ENCODE results near the gene COPE. TPM values are rescaled to one million over a fixed set of nuclear protein-coding genes. Genes with fewer than 3 reads are reported as not detected.
A peak's percentile ranks its signal among the peaks of the same experiment; 100 is the strongest.

Gene COPE
- total RNA-seq, 4 donors from 2014 or later: 173 to 238 (median 197) TPM

GRCh38 chr19:18865973-18866799, 53.0 kb downstream of the COPE start:
- intact Hi-C loops (cut with DNase I; ENCODE audit: low total_unique reads): no loop called here

GRCh38 chr19:18865106-18865972, 53.8 kb downstream of the COPE start:
- intact Hi-C loops (cut with DNase I; ENCODE audit: low total_unique reads): no loop called here
- no peak for DNase-seq (ENCODE audit: low spot score in 2 of 2)
- TF ChIP-seq CTCF (IDR thresholded peaks at IDR 0.05) (no peak), POLR2A (IDR thresholded peaks at IDR 0.05) (no peak)
- 76 to 85% methylated on average over 13 to 24 of the region's 27 CpGs for WGBS, 2 donors
- no peak overlapping the region for H3K4me3 ChIP-seq (ENCODE audit: low read depth, poor library complexity, severe bottlenecking)

More at GRCh38 chr19:18865973-18866799, 53.0 kb downstream of the COPE start:
- TF ChIP-seq CTCF (IDR thresholded peaks at IDR 0.05): peak in 1 of 3 donors; percentile 53
- no peak for TF ChIP-seq POLR2A (IDR thresholded peaks at IDR 0.05)
- 43 to 46% methylated on average over 35 to 38 of the region's 38 CpGs for WGBS, 2 donors
- no peak for DNase-seq (ENCODE audit: low spot score in 2 of 2)
- H3K4me3 ChIP-seq (ENCODE audit: low read depth, poor library complexity, severe bottlenecking): no peak overlapping the region

- no peak overlapping the region for H3K4me3 ChIP-seq (ENCODE audit: low read depth, poor library complexity, severe bottlenecking)
- TF ChIP-seq CTCF (IDR thresholded peaks at IDR 0.05) (no peak), POLR2A (IDR thresholded peaks at IDR 0.05) (no peak)
- DNase-seq (ENCODE audit: low spot score in 2 of 2): no peak
- 81 to 83% methylated on average over 10 to 11 of the region's 16 CpGs for WGBS, 2 donors
- intact Hi-C loops (cut with DNase I; ENCODE audit: low total_unique reads): no loop called here
These were observed 55.3 kb downstream of the COPE start for GRCh38 chr19:18863843-18864362.

- H3K4me3 ChIP-seq (ENCODE audit: low read depth, poor library complexity, severe bottlenecking): no peak overlapping the region
- no peak for TF ChIP-seq CTCF (IDR thresholded peaks at IDR 0.05)
- TF ChIP-seq POLR2A (IDR thresholded peaks at IDR 0.05): no peak
- no peak for DNase-seq (ENCODE audit: low spot score in 2 of 2)
- intact Hi-C loops (cut with DNase I; ENCODE audit: low total_unique reads): no loop called here
- WGBS, 2 donors: 84 to 88% methylated on average over 24 to 29 of the region's 33 CpGs
These were observed 56.0 kb downstream of the COPE start for GRCh38 chr19:18862976-18863842.

GRCh38 chr19:18861917-18862316, 57.3 kb downstream of the COPE start:
- TF ChIP-seq POLR2A (IDR thresholded peaks at IDR 0.05) (no peak), CTCF (IDR thresholded peaks at IDR 0.05) (no peak)
- intact Hi-C loops (cut with DNase I; ENCODE audit: low total_unique reads): no loop called here

More at GRCh38 chr19:18861917-18862316, 57.3 kb downstream of the COPE start:
- no peak for DNase-seq (ENCODE audit: low spot score in 2 of 2)
- no peak overlapping the region for H3K4me3 ChIP-seq (ENCODE audit: low read depth, poor library complexity, severe bottlenecking)
- WGBS, 2 donors: 90 to 93% methylated on average over 8 to 12 of the region's 12 CpGs

All from lower leg skin (tissue), 4 donors.